Loucy (cell line): ENCODE measurements around the gene WDSUB1.

ENCODE experiments used
- EZH2phosphoT487 ChIP-seq: fragments of 200-600 bp; IDR thresholded peaks from 2 replicates; pipeline ENCODE4 v1.6.1; 2018; ENCODE audit warnings: antibody characterized with exemption, mild to moderate bottlenecking, moderate library complexity, borderline replicate concordance
- TF ChIP-seq, protein P1 (sequence below): fragments of 200-600 bp; sonication (generic); conservative IDR thresholded peaks from 2 replicates; pipeline ENCODE4 v1.5.1; 2014; ENCODE audit warnings: mild to moderate bottlenecking, antibody characterized with exemption, low read length

DNA sequence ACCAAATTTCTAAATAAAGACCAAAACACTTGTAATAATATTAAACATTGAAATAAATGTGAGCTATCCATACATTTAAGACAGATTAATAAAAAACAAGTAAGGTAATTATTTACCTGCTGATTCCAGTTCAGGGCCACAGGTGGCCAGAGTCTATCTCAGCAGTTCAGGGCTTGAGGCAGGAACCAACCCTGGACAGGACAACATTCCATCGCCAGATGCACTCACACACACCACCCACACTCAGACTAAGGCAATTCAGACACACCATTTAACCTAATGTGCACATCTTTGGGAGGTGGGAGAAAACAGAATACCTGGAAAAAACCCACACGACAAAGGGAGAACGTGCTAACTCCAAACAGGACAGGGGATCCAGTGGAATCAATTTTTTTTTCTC, 14.1 kb upstream of the WDSUB1 start:
- TF ChIP-seq, protein P1, sequence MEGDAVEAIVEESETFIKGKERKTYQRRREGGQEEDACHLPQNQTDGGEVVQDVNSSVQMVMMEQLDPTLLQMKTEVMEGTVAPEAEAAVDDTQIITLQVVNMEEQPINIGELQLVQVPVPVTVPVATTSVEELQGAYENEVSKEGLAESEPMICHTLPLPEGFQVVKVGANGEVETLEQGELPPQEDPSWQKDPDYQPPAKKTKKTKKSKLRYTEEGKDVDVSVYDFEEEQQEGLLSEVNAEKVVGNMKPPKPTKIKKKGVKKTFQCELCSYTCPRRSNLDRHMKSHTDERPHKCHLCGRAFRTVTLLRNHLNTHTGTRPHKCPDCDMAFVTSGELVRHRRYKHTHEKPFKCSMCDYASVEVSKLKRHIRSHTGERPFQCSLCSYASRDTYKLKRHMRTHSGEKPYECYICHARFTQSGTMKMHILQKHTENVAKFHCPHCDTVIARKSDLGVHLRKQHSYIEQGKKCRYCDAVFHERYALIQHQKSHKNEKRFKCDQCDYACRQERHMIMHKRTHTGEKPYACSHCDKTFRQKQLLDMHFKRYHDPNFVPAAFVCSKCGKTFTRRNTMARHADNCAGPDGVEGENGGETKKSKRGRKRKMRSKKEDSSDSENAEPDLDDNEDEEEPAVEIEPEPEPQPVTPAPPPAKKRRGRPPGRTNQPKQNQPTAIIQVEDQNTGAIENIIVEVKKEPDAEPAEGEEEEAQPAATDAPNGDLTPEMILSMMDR: no peak
- TF ChIP-seq EZH2phosphoT487: no peak
